ENCODE results near the gene SYNPO2.

Gene SYNPO2

DNA sequence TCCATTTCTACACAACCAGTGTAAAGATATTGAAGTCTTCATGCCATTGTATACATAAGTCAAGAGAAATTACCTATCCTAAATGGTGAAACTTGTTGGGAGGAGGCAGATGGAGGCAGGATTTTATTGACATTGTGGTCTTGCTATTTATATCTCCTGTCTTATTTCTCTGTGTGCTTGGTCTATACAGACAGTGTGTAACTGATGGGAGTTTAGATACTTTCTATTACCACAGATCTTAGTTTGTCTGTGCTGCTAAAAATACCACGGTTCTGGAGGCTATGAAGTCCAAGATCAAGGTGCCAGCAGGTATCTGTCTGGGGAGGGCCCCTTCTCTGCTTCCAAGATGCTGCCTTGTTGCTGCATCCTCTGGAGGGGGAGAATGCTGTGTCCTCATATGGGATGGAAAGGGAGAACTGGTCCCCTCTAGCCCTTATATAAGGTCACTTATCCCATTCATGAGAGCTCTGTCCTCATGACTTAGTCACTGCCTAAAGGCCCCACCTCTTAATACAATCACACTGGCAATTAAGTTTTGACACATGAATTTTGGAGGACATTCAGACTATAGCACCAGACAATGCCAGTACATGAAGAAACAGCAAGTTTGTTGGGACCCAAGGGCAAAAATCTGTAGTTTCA, 62.4 kb downstream of the SYNPO2 start:
- H3K9me3 ChIP-seq (ENCODE audit: low read length), result no peaks in the 10 kb centered on the region

GRCh38 chr4:118953276-118953675, 64.6 kb downstream of the SYNPO2 start:
- Histone ChIP-seq H3K27me3 (ENCODE audit: insufficient read depth, low read length) (no peaks in the 10 kb centered on the region), H3K4me3 (ENCODE audit: low read length) (no peak overlapping the region), H3K9me3 (ENCODE audit: low read length) (no peaks in the 10 kb centered on the region), H3K4me1 (ENCODE audit: insufficient read depth, low read length) (no peaks in the 10 kb centered on the region), H3K36me3 (ENCODE audit: insufficient read depth, low read length) (no peaks in the 10 kb centered on the region), H2AFZ (ENCODE audit: low read depth, low read length) (no peak overlapping the region)

More for the DNA sequence above, 62.4 kb downstream of the SYNPO2 start:
- H2AFZ ChIP-seq (ENCODE audit: low read depth, low read length), result no peak overlapping the region
- H3K4me1 ChIP-seq (ENCODE audit: insufficient read depth, low read length), result no peaks in the 10 kb centered on the region
- H3K27me3 ChIP-seq (ENCODE audit: insufficient read depth, low read length), result no peaks in the 10 kb centered on the region
- no peaks in the 10 kb centered on the region for H3K36me3 ChIP-seq (ENCODE audit: insufficient read depth, low read length)
- no peak overlapping the region for H3K4me3 ChIP-seq (ENCODE audit: low read length)

- Histone ChIP-seq H3K4me3 (ENCODE audit: low read length) (no peak overlapping the region), H3K36me3 (ENCODE audit: insufficient read depth, low read length) (no peaks in the 10 kb centered on the region), H3K4me1 (ENCODE audit: insufficient read depth, low read length) (no peaks in the 10 kb centered on the region), H3K9me3 (ENCODE audit: low read length) (no peaks in the 10 kb centered on the region), H2AFZ (ENCODE audit: low read depth, low read length) (no peak overlapping the region), H3K27me3 (ENCODE audit: insufficient read depth, low read length) (no peaks in the 10 kb centered on the region)
Measured at GRCh38 chr4:118954246-118954645, 65.6 kb downstream of the SYNPO2 start.

- H2AFZ ChIP-seq (ENCODE audit: low read depth, low read length), result no peak overlapping the region
- H3K4me1 ChIP-seq (ENCODE audit: insufficient read depth, low read length), result no peaks in the 10 kb centered on the region
- no peaks in the 10 kb centered on the region for H3K36me3 ChIP-seq (ENCODE audit: insufficient read depth, low read length)
- no peaks in the 10 kb centered on the region for H3K27me3 ChIP-seq (ENCODE audit: insufficient read depth, low read length)
- H3K4me3 ChIP-seq (ENCODE audit: low read length), result no peak overlapping the region
- no peaks in the 10 kb centered on the region for H3K9me3 ChIP-seq (ENCODE audit: low read length)
Measured at GRCh38 chr4:118955515-118955914, 66.9 kb downstream of the SYNPO2 start.

DNA sequence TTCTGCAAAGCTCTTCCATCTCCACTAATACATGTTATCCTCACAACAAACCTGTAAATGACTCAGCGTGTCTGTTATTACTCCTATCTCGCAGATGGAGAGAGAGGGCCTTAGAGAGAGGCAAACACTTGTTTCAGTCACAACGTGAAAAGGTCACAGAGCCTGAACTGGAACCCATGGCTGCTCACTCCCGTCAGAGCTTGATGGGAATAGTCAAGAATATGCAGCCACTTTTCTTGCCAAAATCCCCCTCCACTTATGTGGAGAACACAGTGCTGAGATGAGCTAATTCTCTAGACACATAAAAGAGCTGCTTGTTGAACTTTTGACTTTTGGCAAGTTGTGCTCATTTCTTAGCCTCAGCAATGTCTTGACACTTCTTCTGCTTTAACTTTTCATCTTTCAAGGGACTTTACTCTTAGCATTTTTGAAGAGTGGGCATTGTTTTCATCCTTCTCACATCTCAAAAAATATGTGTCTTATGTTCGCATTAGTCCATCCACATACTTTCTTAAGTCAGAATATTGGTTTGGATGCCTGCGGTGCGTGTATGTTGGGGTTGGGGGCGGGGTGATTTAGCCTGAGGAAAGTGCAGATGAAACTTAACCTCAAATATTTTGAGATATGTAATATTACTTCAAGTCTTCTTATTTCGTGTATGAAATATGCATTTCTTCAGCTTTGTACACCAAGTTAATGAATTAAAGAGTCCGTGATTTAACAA, 69.2 kb downstream of the SYNPO2 start:
- no peaks in the 10 kb centered on the region for H3K4me1 ChIP-seq (ENCODE audit: insufficient read depth, low read length)
- no peak overlapping the region for H3K4me3 ChIP-seq (ENCODE audit: low read length)
- H2AFZ ChIP-seq (ENCODE audit: low read depth, low read length), result no peak overlapping the region
- no peaks in the 10 kb centered on the region for H3K36me3 ChIP-seq (ENCODE audit: insufficient read depth, low read length)
- no peaks in the 10 kb centered on the region for H3K9me3 ChIP-seq (ENCODE audit: low read length)
- no peaks in the 10 kb centered on the region for H3K27me3 ChIP-seq (ENCODE audit: insufficient read depth, low read length)

GRCh38 chr4:118962540-118962939, 73.9 kb downstream of the SYNPO2 start:
- peaks cover 5% of the 10 kb centered on the region for H3K4me1 ChIP-seq (ENCODE audit: insufficient read depth, low read length)
- H3K9me3 ChIP-seq (ENCODE audit: low read length), result no peaks in the 10 kb centered on the region
- H3K36me3 ChIP-seq (ENCODE audit: insufficient read depth, low read length), result no peaks in the 10 kb centered on the region
- no peak overlapping the region for H2AFZ ChIP-seq (ENCODE audit: low read depth, low read length)
- H3K4me3 ChIP-seq (ENCODE audit: low read length), result no peak overlapping the region
- no peaks in the 10 kb centered on the region for H3K27me3 ChIP-seq (ENCODE audit: insufficient read depth, low read length)

GRCh38 chr4:118964891-118965411, 76.3 kb downstream of the SYNPO2 start:
- Histone ChIP-seq H3K36me3 (ENCODE audit: insufficient read depth, low read length) (no peaks in the 10 kb centered on the region), H3K4me3 (ENCODE audit: low read length) (no peak overlapping the region), H3K27me3 (ENCODE audit: insufficient read depth, low read length) (no peaks in the 10 kb centered on the region), H3K9me3 (ENCODE audit: low read length) (no peaks in the 10 kb centered on the region), H3K4me1 (ENCODE audit: insufficient read depth, low read length) (peaks cover 23% of the 10 kb centered on the region), H2AFZ (ENCODE audit: low read depth, low read length) (no peak overlapping the region)

- no peaks in the 10 kb centered on the region for H3K27me3 ChIP-seq (ENCODE audit: insufficient read depth, low read length)
- no peak overlapping the region for H3K4me3 ChIP-seq (ENCODE audit: low read length)
- H2AFZ ChIP-seq (ENCODE audit: low read depth, low read length), result no peak overlapping the region
- H3K4me1 ChIP-seq (ENCODE audit: insufficient read depth, low read length), result peaks cover 23% of the 10 kb centered on the region
- no peaks in the 10 kb centered on the region for H3K36me3 ChIP-seq (ENCODE audit: insufficient read depth, low read length)
- no peaks in the 10 kb centered on the region for H3K9me3 ChIP-seq (ENCODE audit: low read length)
Measured at GRCh38 chr4:118967393-118967792, 78.7 kb downstream of the SYNPO2 start.

DNA sequence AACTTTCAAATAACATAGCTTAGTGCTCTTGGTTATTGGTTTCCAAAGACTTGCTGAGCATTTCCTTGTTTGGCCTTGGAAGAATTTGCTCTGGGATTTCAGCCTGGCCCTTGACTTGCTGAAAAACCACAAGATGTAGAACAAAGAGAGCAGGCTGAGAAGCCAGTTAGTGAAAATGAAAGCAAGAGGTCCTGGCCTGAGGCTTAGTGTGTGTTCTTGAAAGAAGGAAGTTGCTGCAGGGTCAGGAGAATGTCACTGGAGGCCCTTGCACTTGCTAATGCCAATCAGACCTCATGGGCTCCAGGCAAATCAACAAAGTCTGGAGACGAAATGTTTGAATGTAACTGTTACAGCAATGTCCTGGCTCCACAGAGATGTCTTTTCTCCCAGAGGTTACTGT, 79.4 kb downstream of the SYNPO2 start:
- no peak overlapping the region for H3K4me3 ChIP-seq (ENCODE audit: low read length)
- H2AFZ ChIP-seq (ENCODE audit: low read depth, low read length), result no peak overlapping the region
- H3K9me3 ChIP-seq (ENCODE audit: low read length), result no peaks in the 10 kb centered on the region
- H3K27me3 ChIP-seq (ENCODE audit: insufficient read depth, low read length), result no peaks in the 10 kb centered on the region
- no peaks in the 10 kb centered on the region for H3K36me3 ChIP-seq (ENCODE audit: insufficient read depth, low read length)
- H3K4me1 ChIP-seq (ENCODE audit: insufficient read depth, low read length), result peaks cover 23% of the 10 kb centered on the region

DNA sequence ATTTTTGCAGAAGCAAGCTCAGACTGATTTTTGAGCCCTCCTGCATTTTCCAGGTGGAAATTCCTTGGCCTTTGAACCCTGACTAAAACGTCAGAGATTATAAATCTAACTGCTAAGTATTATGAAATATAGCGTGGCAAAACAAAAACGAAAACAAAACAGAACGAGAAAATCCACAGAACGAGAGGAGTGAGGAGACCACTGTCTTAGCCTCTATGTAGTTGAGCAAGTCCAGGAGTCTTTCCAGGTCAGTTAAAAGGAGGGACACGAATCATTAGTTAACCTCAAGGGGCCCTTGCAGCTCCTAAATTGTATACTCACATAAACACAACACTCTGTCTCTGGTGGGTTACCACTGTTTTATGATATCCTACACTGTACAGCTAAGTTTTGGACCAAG, 80.2 kb downstream of the SYNPO2 start:
- H3K27me3 ChIP-seq (ENCODE audit: insufficient read depth, low read length), result no peaks in the 10 kb centered on the region
- no peaks in the 10 kb centered on the region for H3K9me3 ChIP-seq (ENCODE audit: low read length)
- H3K36me3 ChIP-seq (ENCODE audit: insufficient read depth, low read length), result no peaks in the 10 kb centered on the region
- no peak overlapping the region for H3K4me3 ChIP-seq (ENCODE audit: low read length)
- H3K4me1 ChIP-seq (ENCODE audit: insufficient read depth, low read length), result peaks cover 23% of the 10 kb centered on the region
- H2AFZ ChIP-seq (ENCODE audit: low read depth, low read length), result no peak overlapping the region

- Histone ChIP-seq H3K36me3 (ENCODE audit: insufficient read depth, low read length) (no peaks in the 10 kb centered on the region), H3K4me3 (ENCODE audit: low read length) (no peak overlapping the region), H2AFZ (ENCODE audit: low read depth, low read length) (no peak overlapping the region), H3K27me3 (ENCODE audit: insufficient read depth, low read length) (no peaks in the 10 kb centered on the region), H3K9me3 (ENCODE audit: low read length) (no peaks in the 10 kb centered on the region), H3K4me1 (ENCODE audit: insufficient read depth, low read length) (peaks cover 23% of the 10 kb centered on the region)
Measured at GRCh38 chr4:118969359-118969758, 80.7 kb downstream of the SYNPO2 start.

DNA sequence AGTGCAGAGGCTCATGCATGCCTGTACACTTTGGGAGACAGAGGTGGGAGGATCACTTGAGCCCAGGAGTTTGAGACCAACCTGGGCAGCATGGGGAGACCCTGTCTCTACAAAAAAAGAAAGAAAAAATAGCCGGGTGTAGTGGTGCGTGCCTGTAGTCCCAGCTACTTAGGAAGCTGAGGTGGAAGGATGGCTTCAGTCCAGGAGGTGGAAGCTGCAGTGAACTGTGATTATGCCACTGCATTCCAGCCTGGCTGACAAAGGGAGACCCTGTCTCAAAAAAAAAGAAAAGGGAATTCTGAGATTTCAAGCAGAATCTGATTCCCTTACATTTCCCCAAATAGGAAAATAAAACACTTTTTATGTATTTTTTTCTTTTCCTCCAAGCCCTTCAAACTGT, 83.5 kb downstream of the SYNPO2 start:
- no peak overlapping the region for H2AFZ ChIP-seq (ENCODE audit: low read depth, low read length)
- no peaks in the 10 kb centered on the region for H3K9me3 ChIP-seq (ENCODE audit: low read length)
- H3K36me3 ChIP-seq (ENCODE audit: insufficient read depth, low read length), result no peaks in the 10 kb centered on the region
- H3K4me3 ChIP-seq (ENCODE audit: low read length), result no peak overlapping the region
- peaks cover 21% of the 10 kb centered on the region for H3K4me1 ChIP-seq (ENCODE audit: insufficient read depth, low read length)
- H3K27me3 ChIP-seq (ENCODE audit: insufficient read depth, low read length), result no peaks in the 10 kb centered on the region

- no peaks in the 10 kb centered on the region for H3K36me3 ChIP-seq (ENCODE audit: insufficient read depth, low read length)
- H3K27me3 ChIP-seq (ENCODE audit: insufficient read depth, low read length), result no peaks in the 10 kb centered on the region
- no peaks in the 10 kb centered on the region for H3K9me3 ChIP-seq (ENCODE audit: low read length)
- no peak overlapping the region for H3K4me3 ChIP-seq (ENCODE audit: low read length)
- peaks cover 10% of the 10 kb centered on the region for H3K4me1 ChIP-seq (ENCODE audit: insufficient read depth, low read length)
- no peak overlapping the region for H2AFZ ChIP-seq (ENCODE audit: low read depth, low read length)
Measured at GRCh38 chr4:118973295-118973694, 84.6 kb downstream of the SYNPO2 start.
